Bronchial epithelial cell (primary cell): ENCODE results near the gene PDZD4. TPM values are rescaled to one million over a fixed set of nuclear protein-coding genes. Genes with fewer than 3 reads are reported as not detected.

Experiments used
- DNase-seq: peaks from one replicate; pipeline ENCODE4 v3.0.0-alpha.2; 2010; ENCODE audit warnings: low read depth
- FAIRE-seq: peaks from 2 replicates; lab custom pipeline; 2011; peaks lifted over from hg19 to GRCh38; lab: Jason Lieb, UNC
- H3K27me3 ChIP-seq: 2 replicates; pipeline ENCODE4 v1.5.1; 2011; ENCODE audit warnings: low read length; ENCODE audit not compliant: control insufficient read depth, insufficient read depth
- H3K36me3 ChIP-seq: 2 replicates; pipeline ENCODE4 v1.5.1; 2011; ENCODE audit warnings: low read length; ENCODE audit not compliant: control insufficient read depth, insufficient read depth
- H3K4me3 ChIP-seq: 2 replicates; pipeline ENCODE4 v1.5.1; 2011; ENCODE audit warnings: mild to moderate bottlenecking, low read depth, low read length, control low read depth
- total RNA-seq: library from RNA; depleted of rRNA; stranded (reverse); fragments of >200 nt; gene quantifications from 2 replicates; pipeline ENCODE4 v1.2.1, GENCODE V29; 2014
- TF ChIP-seq, protein P1 (sequence below): IDR thresholded peaks from 2 replicates; pipeline ENCODE4 v1.5.1; 2011; ENCODE audit warnings: mild to moderate bottlenecking, moderate library complexity, low read length, control low read depth, inconsistent platforms; ENCODE audit not compliant: insufficient read depth, severe bottlenecking

The PDZD4 gene
- total RNA-seq, 1 donor from 2014 or later = under 0.01 TPM

DNA sequence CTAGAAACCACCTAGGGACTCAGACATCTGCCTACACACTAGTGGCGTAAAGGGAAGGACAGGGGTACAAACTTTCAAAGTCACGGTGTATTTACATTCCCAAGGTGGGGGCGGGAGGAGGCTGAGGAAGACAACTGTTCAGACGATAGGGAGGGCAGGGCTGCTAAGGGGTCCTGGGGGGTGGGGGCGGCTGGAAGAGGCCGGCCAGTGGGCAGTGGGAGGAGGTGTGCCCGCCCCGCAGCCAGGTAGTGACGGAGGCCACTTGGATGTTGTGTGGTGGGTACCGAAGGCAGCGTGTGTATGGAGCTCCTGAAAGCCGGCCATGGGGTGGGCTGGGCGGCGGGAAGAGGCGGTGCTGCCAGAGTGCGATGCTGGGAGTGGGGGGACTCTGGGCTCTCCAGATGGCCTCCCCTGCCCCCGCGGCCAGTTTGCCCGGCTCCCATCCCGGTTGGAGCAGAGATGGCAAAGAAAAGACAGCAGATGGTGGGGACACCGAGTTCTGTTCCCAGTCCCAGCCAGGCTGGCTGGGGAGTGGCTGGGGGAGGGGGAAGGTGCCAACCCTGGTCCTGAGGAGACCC is 31.5 kb upstream of the PDZD4 start:
- FAIRE-seq (no peak), DNase-seq (no peak)
- TF ChIP-seq, protein P1, sequence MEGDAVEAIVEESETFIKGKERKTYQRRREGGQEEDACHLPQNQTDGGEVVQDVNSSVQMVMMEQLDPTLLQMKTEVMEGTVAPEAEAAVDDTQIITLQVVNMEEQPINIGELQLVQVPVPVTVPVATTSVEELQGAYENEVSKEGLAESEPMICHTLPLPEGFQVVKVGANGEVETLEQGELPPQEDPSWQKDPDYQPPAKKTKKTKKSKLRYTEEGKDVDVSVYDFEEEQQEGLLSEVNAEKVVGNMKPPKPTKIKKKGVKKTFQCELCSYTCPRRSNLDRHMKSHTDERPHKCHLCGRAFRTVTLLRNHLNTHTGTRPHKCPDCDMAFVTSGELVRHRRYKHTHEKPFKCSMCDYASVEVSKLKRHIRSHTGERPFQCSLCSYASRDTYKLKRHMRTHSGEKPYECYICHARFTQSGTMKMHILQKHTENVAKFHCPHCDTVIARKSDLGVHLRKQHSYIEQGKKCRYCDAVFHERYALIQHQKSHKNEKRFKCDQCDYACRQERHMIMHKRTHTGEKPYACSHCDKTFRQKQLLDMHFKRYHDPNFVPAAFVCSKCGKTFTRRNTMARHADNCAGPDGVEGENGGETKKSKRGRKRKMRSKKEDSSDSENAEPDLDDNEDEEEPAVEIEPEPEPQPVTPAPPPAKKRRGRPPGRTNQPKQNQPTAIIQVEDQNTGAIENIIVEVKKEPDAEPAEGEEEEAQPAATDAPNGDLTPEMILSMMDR = no peak
- Histone ChIP-seq H3K36me3 (no peaks in the 10 kb centered on the region), H3K4me3 (no peak overlapping the region), H3K27me3 (no peaks in the 10 kb centered on the region)

DNA sequence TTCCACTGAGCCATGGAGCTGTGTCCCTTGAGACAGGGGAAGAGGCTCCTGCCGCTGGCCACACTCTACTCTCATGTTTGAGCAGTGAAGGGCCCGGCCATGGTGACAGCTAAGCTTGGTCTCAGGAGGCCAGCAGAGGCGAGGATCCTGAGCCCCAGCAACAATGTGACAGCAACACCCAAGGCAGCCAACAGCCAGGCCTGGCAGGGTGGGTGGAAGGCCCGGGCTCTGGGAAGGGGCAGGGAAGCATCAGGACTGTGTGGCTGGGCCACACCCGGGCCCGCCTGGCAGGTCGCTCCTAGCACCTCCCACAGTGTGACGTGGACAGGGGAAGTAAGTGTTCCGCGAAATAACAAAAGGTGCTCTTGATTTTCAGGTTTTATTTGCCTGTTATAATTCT is 30.8 kb upstream of the PDZD4 start:
- peak; percentile 6 for DNase-seq
- TF ChIP-seq, protein P1 = no peak
- Histone ChIP-seq H3K36me3 (no peaks in the 10 kb centered on the region), H3K4me3 (no peak overlapping the region), H3K27me3 (no peaks in the 10 kb centered on the region)
- FAIRE-seq = no peak

DNA sequence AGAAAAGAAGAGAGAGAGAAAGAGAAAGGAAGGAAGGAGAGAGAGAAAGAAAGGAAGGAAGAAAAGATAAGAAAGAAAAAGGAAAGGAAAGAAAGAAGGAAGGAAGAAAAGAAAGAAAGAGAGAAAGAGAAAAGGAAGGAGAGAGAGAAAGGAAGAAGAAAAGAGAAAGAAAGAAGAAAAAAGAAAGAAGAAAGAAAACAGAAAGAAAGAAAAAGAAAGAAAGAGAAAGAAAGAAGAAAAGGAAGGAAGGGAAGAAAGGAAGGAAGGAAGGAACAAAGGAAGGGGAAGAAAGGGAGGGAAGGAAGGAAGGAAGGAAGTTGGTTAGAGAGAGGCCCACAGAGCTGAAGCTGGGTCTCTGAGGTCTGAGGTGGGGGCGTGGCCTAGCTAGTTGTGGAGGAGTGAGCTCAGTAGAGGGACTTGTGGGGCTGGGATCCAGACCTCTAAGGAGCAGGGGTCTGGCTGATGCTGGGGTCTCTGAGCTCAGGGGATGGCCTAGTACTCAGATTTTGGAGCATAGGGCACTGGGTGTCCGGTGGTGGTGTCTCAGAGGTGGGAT is 27.1 kb upstream of the PDZD4 start:
- H3K36me3 ChIP-seq = no peaks in the 10 kb centered on the region
- H3K27me3 ChIP-seq = peaks cover 1% of the 10 kb centered on the region
- DNase-seq (no peak), FAIRE-seq (no peak)
- no peak overlapping the region for H3K4me3 ChIP-seq
- TF ChIP-seq, protein P1 = no peak

DNA sequence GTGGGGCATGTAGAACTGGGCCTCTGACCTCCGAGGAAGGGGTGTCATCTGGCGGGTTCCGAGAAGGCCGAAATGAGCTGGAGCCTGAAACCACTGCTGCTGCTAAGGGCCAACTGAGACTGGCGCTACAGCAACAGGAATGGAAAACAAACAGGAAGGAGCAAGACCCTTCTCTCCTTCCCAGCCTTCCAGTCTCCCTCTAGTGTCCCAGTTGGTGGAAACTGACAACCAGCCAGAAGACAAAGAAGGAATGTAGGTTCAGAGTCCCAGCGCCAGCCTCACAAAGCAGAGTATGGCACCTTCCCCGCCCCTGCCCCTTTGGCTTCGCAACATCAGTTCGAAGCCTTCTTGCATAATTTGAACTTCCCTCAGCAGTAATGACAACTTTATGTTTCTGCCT is 24.4 kb upstream of the PDZD4 start:
- TF ChIP-seq, protein P1 = no peak
- FAIRE-seq (no peak), DNase-seq (no peak)
- Histone ChIP-seq H3K36me3 (no peaks in the 10 kb centered on the region), H3K4me3 (no peak overlapping the region), H3K27me3 (peaks cover 1% of the 10 kb centered on the region)

DNA sequence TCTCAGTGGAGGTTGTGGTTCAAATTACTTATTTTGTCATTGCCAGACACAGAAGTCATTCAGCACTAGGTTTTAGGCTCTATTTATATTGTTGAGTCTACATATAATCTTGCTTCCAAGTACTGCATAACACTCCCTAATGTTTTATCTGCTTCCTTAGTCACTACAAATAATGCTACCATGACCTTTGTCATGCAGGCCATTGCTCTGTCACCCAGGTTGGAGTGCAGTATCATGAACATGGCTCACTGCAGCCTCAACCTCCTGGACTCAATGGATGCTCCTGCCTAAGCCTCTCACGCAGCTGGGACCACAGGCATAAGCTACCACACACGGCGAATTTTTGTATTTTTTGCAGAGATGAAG is 23.5 kb upstream of the PDZD4 start:
- H3K27me3 ChIP-seq = peaks cover 1% of the 10 kb centered on the region
- no peak for DNase-seq
- H3K4me3 ChIP-seq = no peak overlapping the region
- TF ChIP-seq, protein P1 = no peak
- no peaks in the 10 kb centered on the region for H3K36me3 ChIP-seq
- FAIRE-seq = no peak
